ENCODE data around the gene TMEM161B. TPM values are rescaled to one million over a fixed set of nuclear protein-coding genes. Genes with fewer than 3 reads are reported as not detected.

TMEM161B gene
- polyA plus RNA-seq, 2 of the 4 experiments (the other 2 are of a cell fraction): 12.9 to 30.4 TPM

DNA sequence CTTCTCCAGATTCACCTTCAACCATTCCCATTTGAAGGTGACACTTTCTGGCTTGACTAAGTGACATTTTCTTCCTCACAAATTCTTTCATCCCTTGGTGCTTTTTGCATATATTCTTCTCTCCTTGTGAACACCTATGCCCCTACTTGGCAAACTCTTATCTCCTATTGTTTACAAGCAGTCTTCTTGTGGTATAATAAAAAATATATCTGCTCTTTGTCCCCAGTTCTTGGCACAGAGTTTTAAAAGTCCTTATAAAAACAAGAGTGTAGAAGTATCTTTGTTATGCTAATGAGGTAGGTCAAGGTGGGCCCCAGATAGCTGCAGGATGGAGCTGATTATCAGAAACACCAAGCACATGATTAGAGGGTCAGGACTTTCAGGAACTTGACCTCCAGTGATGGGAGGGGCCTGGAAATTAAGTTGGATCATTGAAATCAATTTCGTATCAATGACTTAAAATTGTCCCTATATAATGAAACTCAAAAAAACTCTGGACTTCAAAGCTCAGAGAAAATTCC is 38.0 kb downstream of the TMEM161B start:
- POLR2A ChIA-PET: no interaction called here

DNA sequence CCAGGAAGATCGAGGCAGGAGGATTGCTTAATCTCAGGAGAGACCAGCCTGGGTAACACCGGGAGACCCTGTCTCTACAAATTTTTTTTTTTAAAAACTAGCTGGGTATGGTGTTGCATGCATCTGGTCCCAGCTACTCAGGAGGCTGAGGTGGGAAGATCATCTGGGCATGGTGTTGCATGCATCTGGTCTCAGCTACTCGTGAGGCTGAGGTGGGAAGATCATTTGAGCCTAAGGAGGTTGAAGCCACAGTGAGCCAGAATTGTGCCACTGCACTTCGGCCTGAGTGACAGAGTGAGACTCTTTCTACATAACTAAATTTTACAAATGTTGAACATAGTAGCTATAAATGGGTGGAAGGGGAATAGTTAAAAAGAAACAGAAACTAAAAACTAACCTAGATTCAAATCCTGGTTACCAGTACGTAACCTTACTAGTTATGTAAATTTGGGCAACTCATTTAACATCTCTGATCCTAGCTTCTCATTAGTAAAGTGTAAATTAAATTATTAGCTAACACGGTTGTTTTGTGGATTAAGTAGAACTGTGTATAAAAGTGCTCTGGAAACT is 41.7 kb downstream of the TMEM161B start:
- no peak overlapping the region for H3K27ac ChIP-seq
- no peaks in the 10 kb centered on the region for H3K4me1 ChIP-seq
- CTCF ChIA-PET: no interaction called here
- 89% methylated on average over 6 of the region's 6 CpGs for WGBS (ENCODE audit: missing lambda C conversion rate)
- H3K9me3 ChIP-seq: no peaks in the 10 kb centered on the region
- H3K4me3 ChIP-seq: no peak overlapping the region
- no peak for FAIRE-seq
- POLR2A ChIA-PET: no interaction called here
- no peak overlapping the region for H3K4me2 ChIP-seq
- no peak for TF ChIP-seq POLR2AphosphoS2 (conservative IDR thresholded peaks at IDR 0.05; ENCODE audit: low read length)
- TF ChIP-seq GATA3 (IDR thresholded peaks at IDR 0.05; ENCODE audit: borderline replicate concordance): no peak
- no peak for TF ChIP-seq SMC3 (IDR thresholded peaks at IDR 0.05)
- TF ChIP-seq, protein P1, sequence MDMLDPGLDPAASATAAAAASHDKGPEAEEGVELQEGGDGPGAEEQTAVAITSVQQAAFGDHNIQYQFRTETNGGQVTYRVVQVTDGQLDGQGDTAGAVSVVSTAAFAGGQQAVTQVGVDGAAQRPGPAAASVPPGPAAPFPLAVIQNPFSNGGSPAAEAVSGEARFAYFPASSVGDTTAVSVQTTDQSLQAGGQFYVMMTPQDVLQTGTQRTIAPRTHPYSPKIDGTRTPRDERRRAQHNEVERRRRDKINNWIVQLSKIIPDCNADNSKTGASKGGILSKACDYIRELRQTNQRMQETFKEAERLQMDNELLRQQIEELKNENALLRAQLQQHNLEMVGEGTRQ (IDR thresholded peaks at IDR 0.05): no peak
- TF ChIP-seq JUN (IDR thresholded peaks at IDR 0.05): no peak
- TF ChIP-seq BHLHE40 (IDR thresholded peaks at IDR 0.05; ENCODE audit: low read depth, low read length): no peak
- no peak for TF ChIP-seq TFCP2L1 (CRISPR knock-in tag; IDR thresholded peaks at IDR 0.05)
- no peak for TF ChIP-seq HOXB5 (CRISPR knock-in tag; IDR thresholded peaks at IDR 0.05)
- no peak for TF ChIP-seq HEYL (CRISPR knock-in tag; IDR thresholded peaks at IDR 0.05)
- no peak for TF ChIP-seq HOXB13 (CRISPR knock-in tag; IDR thresholded peaks at IDR 0.05; ENCODE audit: low read depth)
- no peak for TF ChIP-seq MYC (IDR thresholded peaks at IDR 0.05; ENCODE audit: borderline replicate concordance, low read length)
- TF ChIP-seq CBX8 (IDR thresholded peaks at IDR 0.05): no peak
- TF ChIP-seq, protein P2, sequence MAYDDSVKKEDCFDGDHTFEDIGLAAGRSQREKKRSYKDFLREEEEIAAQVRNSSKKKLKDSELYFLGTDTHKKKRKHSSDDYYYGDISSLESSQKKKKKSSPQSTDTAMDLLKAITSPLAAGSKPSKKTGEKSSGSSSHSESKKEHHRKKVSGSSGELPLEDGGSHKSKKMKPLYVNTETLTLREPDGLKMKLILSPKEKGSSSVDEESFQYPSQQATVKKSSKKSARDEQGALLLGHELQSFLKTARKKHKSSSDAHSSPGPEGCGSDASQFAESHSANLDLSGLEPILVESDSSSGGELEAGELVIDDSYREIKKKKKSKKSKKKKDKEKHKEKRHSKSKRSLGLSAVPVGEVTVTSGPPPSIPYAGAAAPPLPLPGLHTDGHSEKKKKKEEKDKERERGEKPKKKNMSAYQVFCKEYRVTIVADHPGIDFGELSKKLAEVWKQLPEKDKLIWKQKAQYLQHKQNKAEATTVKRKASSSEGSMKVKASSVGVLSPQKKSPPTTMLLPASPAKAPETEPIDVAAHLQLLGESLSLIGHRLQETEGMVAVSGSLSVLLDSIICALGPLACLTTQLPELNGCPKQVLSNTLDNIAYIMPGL (CRISPR knock-in tag; IDR thresholded peaks at IDR 0.05; ENCODE audit: borderline replicate concordance): no peak
- TF ChIP-seq, protein P3, sequence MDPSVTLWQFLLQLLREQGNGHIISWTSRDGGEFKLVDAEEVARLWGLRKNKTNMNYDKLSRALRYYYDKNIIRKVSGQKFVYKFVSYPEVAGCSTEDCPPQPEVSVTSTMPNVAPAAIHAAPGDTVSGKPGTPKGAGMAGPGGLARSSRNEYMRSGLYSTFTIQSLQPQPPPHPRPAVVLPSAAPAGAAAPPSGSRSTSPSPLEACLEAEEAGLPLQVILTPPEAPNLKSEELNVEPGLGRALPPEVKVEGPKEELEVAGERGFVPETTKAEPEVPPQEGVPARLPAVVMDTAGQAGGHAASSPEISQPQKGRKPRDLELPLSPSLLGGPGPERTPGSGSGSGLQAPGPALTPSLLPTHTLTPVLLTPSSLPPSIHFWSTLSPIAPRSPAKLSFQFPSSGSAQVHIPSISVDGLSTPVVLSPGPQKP (IDR thresholded peaks at IDR 0.05; ENCODE audit: low read depth, low read length): no peak
- TF ChIP-seq ZNF302 (CRISPR knock-in tag; IDR thresholded peaks at IDR 0.05): no peak
- no peak for TF ChIP-seq CHD2 (IDR thresholded peaks at IDR 0.05; ENCODE audit: low read length, partially characterized antibody)
- TF ChIP-seq KDM5A (IDR thresholded peaks at IDR 0.05): no peak
- no peak for TF ChIP-seq FOXS1 (CRISPR knock-in tag; IDR thresholded peaks at IDR 0.05)
- no peak for DNase-seq (ENCODE audit: low read depth in 1 of 2, low spot score in 1 of 2)
- ATAC-seq: no peak

More for the DNA sequence above, 38.0 kb downstream of the TMEM161B start:
- Histone ChIP-seq H3K4me2 (no peak overlapping the region), H3K9me3 (no peaks in the 10 kb centered on the region), H3K4me3 (no peak overlapping the region), H3K4me1 (no peaks in the 10 kb centered on the region), H3K27ac (no peak overlapping the region)
- DNase-seq (ENCODE audit: low read depth in 1 of 2, low spot score in 1 of 2) (no peak), FAIRE-seq (no peak), ATAC-seq (no peak)
- CTCF ChIA-PET: interaction anchor here (1.3 kb wide), 1 partner anchor 449 kb away, joined by 3 read pairs; no protein-coding TSS in a partner anchor
- 100% methylated on average over 1 of the region's 1 CpG for WGBS (ENCODE audit: missing lambda C conversion rate)
- no peak for TF ChIP-seq ZFP36 (IDR thresholded peaks at IDR 0.05; ENCODE audit: borderline replicate concordance, partially characterized antibody)
- TF ChIP-seq NR3C1 (IDR thresholded peaks at IDR 0.05): no peak
- TF ChIP-seq RAD21 (conservative IDR thresholded peaks at IDR 0.05 in 1 of 2, IDR thresholded peaks at IDR 0.05 in 1 of 2): no peak
- no peak for TF ChIP-seq CEBPB (IDR thresholded peaks at IDR 0.05)
- TF ChIP-seq KDM1A (IDR thresholded peaks at IDR 0.05; ENCODE audit: low read depth): no peak
- no peak for TF ChIP-seq HOXB13 (CRISPR knock-in tag; IDR thresholded peaks at IDR 0.05; ENCODE audit: low read depth)
- TF ChIP-seq, protein P4, sequence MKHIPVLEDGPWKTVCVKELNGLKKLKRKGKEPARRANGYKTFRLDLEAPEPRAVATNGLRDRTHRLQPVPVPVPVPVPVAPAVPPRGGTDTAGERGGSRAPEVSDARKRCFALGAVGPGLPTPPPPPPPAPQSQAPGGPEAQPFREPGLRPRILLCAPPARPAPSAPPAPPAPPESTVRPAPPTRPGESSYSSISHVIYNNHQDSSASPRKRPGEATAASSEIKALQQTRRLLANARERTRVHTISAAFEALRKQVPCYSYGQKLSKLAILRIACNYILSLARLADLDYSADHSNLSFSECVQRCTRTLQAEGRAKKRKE (CRISPR knock-in tag; IDR thresholded peaks at IDR 0.05; ENCODE audit: low read depth): no peak
- no peak for TF ChIP-seq RFX5 (IDR thresholded peaks at IDR 0.05)
- TF ChIP-seq HOXB5 (CRISPR knock-in tag; IDR thresholded peaks at IDR 0.05): no peak
- TF ChIP-seq, protein P3 (IDR thresholded peaks at IDR 0.05; ENCODE audit: low read depth, low read length): no peak
- TF ChIP-seq MAFK (IDR thresholded peaks at IDR 0.05; ENCODE audit: partially characterized antibody): no peak
- no peak for TF ChIP-seq SMC3 (IDR thresholded peaks at IDR 0.05)
- TF ChIP-seq, protein P5, sequence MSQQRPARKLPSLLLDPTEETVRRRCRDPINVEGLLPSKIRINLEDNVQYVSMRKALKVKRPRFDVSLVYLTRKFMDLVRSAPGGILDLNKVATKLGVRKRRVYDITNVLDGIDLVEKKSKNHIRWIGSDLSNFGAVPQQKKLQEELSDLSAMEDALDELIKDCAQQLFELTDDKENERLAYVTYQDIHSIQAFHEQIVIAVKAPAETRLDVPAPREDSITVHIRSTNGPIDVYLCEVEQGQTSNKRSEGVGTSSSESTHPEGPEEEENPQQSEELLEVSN (IDR thresholded peaks at IDR 0.05; ENCODE audit: borderline replicate concordance, low read depth): no peak
- no peak for TF ChIP-seq ZNF302 (CRISPR knock-in tag; IDR thresholded peaks at IDR 0.05)
- no peak for TF ChIP-seq EP300 (IDR thresholded peaks at IDR 0.05)
- TF ChIP-seq, protein P6, sequence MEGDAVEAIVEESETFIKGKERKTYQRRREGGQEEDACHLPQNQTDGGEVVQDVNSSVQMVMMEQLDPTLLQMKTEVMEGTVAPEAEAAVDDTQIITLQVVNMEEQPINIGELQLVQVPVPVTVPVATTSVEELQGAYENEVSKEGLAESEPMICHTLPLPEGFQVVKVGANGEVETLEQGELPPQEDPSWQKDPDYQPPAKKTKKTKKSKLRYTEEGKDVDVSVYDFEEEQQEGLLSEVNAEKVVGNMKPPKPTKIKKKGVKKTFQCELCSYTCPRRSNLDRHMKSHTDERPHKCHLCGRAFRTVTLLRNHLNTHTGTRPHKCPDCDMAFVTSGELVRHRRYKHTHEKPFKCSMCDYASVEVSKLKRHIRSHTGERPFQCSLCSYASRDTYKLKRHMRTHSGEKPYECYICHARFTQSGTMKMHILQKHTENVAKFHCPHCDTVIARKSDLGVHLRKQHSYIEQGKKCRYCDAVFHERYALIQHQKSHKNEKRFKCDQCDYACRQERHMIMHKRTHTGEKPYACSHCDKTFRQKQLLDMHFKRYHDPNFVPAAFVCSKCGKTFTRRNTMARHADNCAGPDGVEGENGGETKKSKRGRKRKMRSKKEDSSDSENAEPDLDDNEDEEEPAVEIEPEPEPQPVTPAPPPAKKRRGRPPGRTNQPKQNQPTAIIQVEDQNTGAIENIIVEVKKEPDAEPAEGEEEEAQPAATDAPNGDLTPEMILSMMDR (IDR thresholded peaks at IDR 0.05): no peak
- TF ChIP-seq HDAC2 (IDR thresholded peaks at IDR 0.05): no peak
- no peak for TF ChIP-seq ZSCAN20 (CRISPR knock-in tag; IDR thresholded peaks at IDR 0.05)
